Endothelial cell of umbilical vein (primary cell): ENCODE results near the gene IFI27L2. TPM values are rescaled to one million over a fixed set of nuclear protein-coding genes. Genes with fewer than 3 reads are reported as not detected.

Source experiments
- BruUV-seq: library from RNA; stranded (reverse); fragments of 400-500 nt; replicated peaks from 2 replicates; lab custom pipeline; 2021; lab: Mats Ljungman, UMichigan
- CTCF ChIA-PET: fragments of 300-600, 350-600 bp; sonication (Branson Sonifier 250); formaldehyde crosslinking; loops from one replicate; lab custom pipeline; 2021; ENCODE audit warnings: antibody characterized with exemption, inconsistent platforms; lab: Charles Lee
- POLR2A ChIA-PET: fragments of 300-600, 350-600 bp; sonication (Branson Sonifier 250); formaldehyde crosslinking; loops from one replicate; lab custom pipeline; 2021; ENCODE audit warnings: antibody characterized with exemption, inconsistent platforms; lab: Charles Lee
- DNase-seq: peaks from one replicate; pipeline ENCODE4 v3.0.0-alpha.2; 2011; ENCODE audit warnings: low read depth, low spot score
- FAIRE-seq: peaks from 2 replicates; lab custom pipeline; 2011; peaks lifted over from hg19 to GRCh38; lab: Jason Lieb, UNC
- H2AFZ ChIP-seq: 2 replicates; pipeline ENCODE4 v1.6.0; 2012; ENCODE audit warnings: low read depth, low read length, control low read depth, inconsistent platforms
- H3K27ac ChIP-seq: 2 replicates; pipeline ENCODE4 v1.5.1; 2011; ENCODE audit warnings: low read depth, mild to moderate bottlenecking, control low read depth, low read length, moderate library complexity; ENCODE audit not compliant: insufficient read depth
- H3K27me3 ChIP-seq, 2 experiments: 2 replicates each; pipeline versions ENCODE4 v1.6.0 to v1.6.1; 2011; ENCODE audit warnings: low read length in 2 of 2, mixed read lengths in 1 of 2; ENCODE audit not compliant: control insufficient read depth in 2 of 2, insufficient read depth in 2 of 2
- H3K36me3 ChIP-seq, 2 experiments: 2 replicates in 1 of 2; 3 replicates in 1 of 2; pipeline ENCODE4 v1.5.1; 2011; ENCODE audit warnings: low read length in 2 of 2, mild to moderate bottlenecking in 1 of 2, moderate library complexity in 1 of 2; ENCODE audit not compliant: control insufficient read depth in 2 of 2, insufficient read depth in 2 of 2; ENCODE audit errors: extremely low read depth in 1 of 2
- H3K4me1 ChIP-seq: 3 replicates; pipeline ENCODE4 v1.5.1; 2011; ENCODE audit warnings: mild to moderate bottlenecking, low read length; ENCODE audit not compliant: control insufficient read depth, insufficient read depth; ENCODE audit errors: extremely low read depth
- H3K4me2 ChIP-seq: 2 replicates; pipeline ENCODE4 v1.6.1; 2011; ENCODE audit warnings: low read length, control low read depth, mixed read lengths; ENCODE audit not compliant: insufficient read depth
- H3K4me3 ChIP-seq, 3 experiments: fragments of 200-600 bp in 1 of 3; sonication (generic), shearing (Covaris generic) in 1 of 3; replicated peaks in 1 of 3; 2 replicates each; pipeline ENCODE4 v1.5.1; 2011 to 2016; ENCODE audit warnings: control low read depth in 3 of 3, low read length in 3 of 3, mild to moderate bottlenecking in 2 of 3, inconsistent platforms in 1 of 3, low read depth in 1 of 3, moderate library complexity in 1 of 3; ENCODE audit not compliant: insufficient read depth in 1 of 3
- H3K79me2 ChIP-seq: 2 replicates; pipeline ENCODE4 v1.6.0; 2012; ENCODE audit warnings: low read length, inconsistent platforms; ENCODE audit not compliant: control insufficient read depth, insufficient read depth
- H3K9ac ChIP-seq: replicated peaks from 2 replicates; pipeline ENCODE3; 2011; ENCODE audit warnings: low read length, control low read depth; ENCODE audit not compliant: insufficient read depth; ENCODE audit errors: extremely low read depth
- H3K9me1 ChIP-seq: replicated peaks from 3 replicates; pipeline ENCODE4 v1.6.0; 2011; ENCODE audit warnings: mild to moderate bottlenecking, low read length; ENCODE audit not compliant: control insufficient read depth, insufficient read depth; ENCODE audit errors: extremely low read depth
- H3K9me3 ChIP-seq: replicated peaks from 2 replicates; pipeline ENCODE4 v1.5.1; 2012; ENCODE audit warnings: low read length, inconsistent platforms; ENCODE audit not compliant: control insufficient read depth, insufficient read depth
- H4K20me1 ChIP-seq: replicated peaks from 2 replicates; pipeline ENCODE3; 2011; ENCODE audit warnings: mild to moderate bottlenecking, low read length; ENCODE audit not compliant: control insufficient read depth, insufficient read depth; ENCODE audit errors: extremely low read depth
- GATA2 ChIP-seq: IDR thresholded peaks from 2 replicates; pipeline ENCODE4 v1.7.0; 2011; ENCODE audit warnings: low read depth, mild to moderate bottlenecking, moderate library complexity, mixed read lengths, low read length; ENCODE audit not compliant: insufficient read length, insufficient read depth
- JUN ChIP-seq: IDR thresholded peaks from 2 replicates; pipeline ENCODE4 v1.6.1; 2011; ENCODE audit warnings: borderline replicate concordance, low read depth; ENCODE audit not compliant: insufficient read length, insufficient read depth
- POLR2A ChIP-seq: IDR thresholded peaks from 2 replicates; pipeline ENCODE4 v1.6.1; 2012; ENCODE audit warnings: low read depth, mild to moderate bottlenecking, control low read depth, low read length
- POLR2AphosphoS5 ChIP-seq: IDR thresholded peaks from 2 replicates; pipeline ENCODE4 v1.6.1; 2012; ENCODE audit warnings: low read depth, mild to moderate bottlenecking, control low read depth, low read length, moderate library complexity; ENCODE audit not compliant: insufficient read depth
- dilution Hi-C: fragments of 300-500 bp; cut with MboI; formaldehyde crosslinking; loops from one replicate; pipeline ENCODE4 v1.15.0; 2019; ENCODE audit warnings: low sequenced_read_pairs; ENCODE audit not compliant: extremely low pct_ligation_motif_present
- intact Hi-C: fragments of 100-400 bp; cut with micrococcal nuclease; formaldehyde crosslinking; loops from one replicate; pipeline ENCODE4 v1.10.0; 2022
- polyA plus RNA-seq, 4 experiments: library from polyadenylated mRNA; depleted of rRNA in 3 of 4; stranded (reverse) in 3 of 4; unstranded in 1 of 4; fragments of >200 nt; gene quantifications; 2 replicates each; pipeline versions ENCODE4 v1.2.1 to v1.2.3, GENCODE V29; 2011 to 2012; ENCODE audit warnings: missing spikeins in 1 of 4
- total RNA-seq: library from RNA; stranded (reverse); gene quantifications from 2 replicates; pipeline ENCODE4 v1.2.3, GENCODE V29; 2021
- TF ChIP-seq, protein P1 (sequence below): IDR thresholded peaks from 2 replicates; pipeline ENCODE4 v1.6.1; 2011; ENCODE audit not compliant: insufficient read depth, insufficient read length
- TF ChIP-seq, protein P2 (sequence below), 2 donors: IDR thresholded peaks; 1 replicate in 1 of 2; 2 replicates in 1 of 2; pipeline ENCODE4 v1.5.1; 2011; ENCODE audit warnings: low read length in 2 of 2, mild to moderate bottlenecking in 2 of 2, moderate library complexity in 2 of 2, control low read depth in 1 of 2, inconsistent platforms in 1 of 2, low read depth in 1 of 2; ENCODE audit not compliant: insufficient read depth in 1 of 2; ENCODE audit errors: extremely low read depth in 1 of 2

Gene IFI27L2
- total and polyA plus RNA-seq, 2 donors (not counting 3 experiments of a cell fraction or from before 2014, with no cell fraction given), result 28.7 to 82.9 TPM

GRCh38 chr14:94132285-94132887 is 3.0 kb upstream of the IFI27L2 start:
- CTCF ChIA-PET, result interaction anchor here (0.6 to 5.2 kb wide), 40 partner anchors 10 to 416 kb away, joined by 3 to 67 read pairs (median 6); partner anchors contain the start of genes DDX24, IFI27, IFI27L1 and OTUB2
- H3K9ac ChIP-seq, result no peak overlapping the region
- H3K9me1 ChIP-seq, result no peaks in the 10 kb centered on the region
- no peaks in the 10 kb centered on the region for H3K9me3 ChIP-seq
- TF ChIP-seq JUN, result no peak
- TF ChIP-seq POLR2A, result no peak
- TF ChIP-seq GATA2, result no peak
- TF ChIP-seq, protein P1, sequence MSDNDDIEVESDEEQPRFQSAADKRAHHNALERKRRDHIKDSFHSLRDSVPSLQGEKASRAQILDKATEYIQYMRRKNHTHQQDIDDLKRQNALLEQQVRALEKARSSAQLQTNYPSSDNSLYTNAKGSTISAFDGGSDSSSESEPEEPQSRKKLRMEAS, result no peak
- TF ChIP-seq, protein P2, sequence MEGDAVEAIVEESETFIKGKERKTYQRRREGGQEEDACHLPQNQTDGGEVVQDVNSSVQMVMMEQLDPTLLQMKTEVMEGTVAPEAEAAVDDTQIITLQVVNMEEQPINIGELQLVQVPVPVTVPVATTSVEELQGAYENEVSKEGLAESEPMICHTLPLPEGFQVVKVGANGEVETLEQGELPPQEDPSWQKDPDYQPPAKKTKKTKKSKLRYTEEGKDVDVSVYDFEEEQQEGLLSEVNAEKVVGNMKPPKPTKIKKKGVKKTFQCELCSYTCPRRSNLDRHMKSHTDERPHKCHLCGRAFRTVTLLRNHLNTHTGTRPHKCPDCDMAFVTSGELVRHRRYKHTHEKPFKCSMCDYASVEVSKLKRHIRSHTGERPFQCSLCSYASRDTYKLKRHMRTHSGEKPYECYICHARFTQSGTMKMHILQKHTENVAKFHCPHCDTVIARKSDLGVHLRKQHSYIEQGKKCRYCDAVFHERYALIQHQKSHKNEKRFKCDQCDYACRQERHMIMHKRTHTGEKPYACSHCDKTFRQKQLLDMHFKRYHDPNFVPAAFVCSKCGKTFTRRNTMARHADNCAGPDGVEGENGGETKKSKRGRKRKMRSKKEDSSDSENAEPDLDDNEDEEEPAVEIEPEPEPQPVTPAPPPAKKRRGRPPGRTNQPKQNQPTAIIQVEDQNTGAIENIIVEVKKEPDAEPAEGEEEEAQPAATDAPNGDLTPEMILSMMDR (IDR thresholded peaks at IDR 0.05; ENCODE audit: extremely low read depth in 1 of 2, insufficient read depth in 1 of 2, low read depth in 1 of 2, low read length in 2 of 2), result peak; percentile 65 to 67
- TF ChIP-seq POLR2AphosphoS5, result no peak
- peak; percentile 70 for DNase-seq
- H3K4me2 ChIP-seq, result no peak overlapping the region
- peaks cover 3 to 11% of the 10 kb centered on the region in 2 experiments for H3K27me3 ChIP-seq
- no peaks in the 10 kb centered on the region for H3K36me3 ChIP-seq
- H3K4me1 ChIP-seq, result peaks cover 9% of the 10 kb centered on the region
- no peak overlapping the region for H3K27ac ChIP-seq
- no peaks in the 10 kb centered on the region for H4K20me1 ChIP-seq
- peak; percentile 80 for FAIRE-seq
- POLR2A ChIA-PET, result interaction anchor here (0.5 to 1.4 kb wide), 3 partner anchors 51 to 185 kb away, joined by 3 to 5 read pairs (median 4); partner anchors contain the start of genes DDX24 and IFI27L1
- dilution Hi-C loops (no loop called here), intact Hi-C loops (loop anchor here (1.0 to 10.0 kb wide), 6 partner anchors 48 to 478 kb away; partner anchors contain the start of genes DDX24 and IFI27L1)
- no peaks in the 10 kb centered on the region for H3K79me2 ChIP-seq
- BruUV-seq, result no TSS peak
- H2AFZ ChIP-seq, result no peak overlapping the region
- H3K4me3 ChIP-seq, result no peak overlapping the region
